ENCODE results near the gene MTFP1.

GRCh38 chr22:30393322-30393680, 32.3 kb upstream of the MTFP1 start:
- TF ChIP-seq EZH2 (IDR thresholded peaks at IDR 0.05; ENCODE audit: low read depth) (no peak), CTCF (conservative IDR thresholded peaks at IDR 0.05) (no peak)
